H1 (cell line): ENCODE results near the gene ARHGEF28. TPM values are rescaled to one million over a fixed set of nuclear protein-coding genes. Genes with fewer than 3 reads are reported as not detected.

Source experiments
- CTCF ChIA-PET: fragments of 300-600 bp; sonication (Branson Sonifier 250); formaldehyde crosslinking; loops from one replicate; lab custom pipeline; 2021; ENCODE audit not compliant: partially characterized antibody; lab: Charles Lee
- POLR2A ChIA-PET: fragments of 300-600 bp; sonication (Branson Sonifier 250); formaldehyde crosslinking; loops from one replicate; lab custom pipeline; 2021; ENCODE audit warnings: inconsistent platforms; ENCODE audit not compliant: partially characterized antibody; lab: Charles Lee
- DNase-seq, 2 experiments: peaks; one replicate each; pipeline versions ENCODE4 v3.0.0 to v3.0.0-alpha.2; 2010 to 2022; ENCODE audit warnings: low spot score in 2 of 2, low read depth in 1 of 2, mixed read lengths in 1 of 2
- FAIRE-seq: peaks from 2 replicates; lab custom pipeline; 2011; peaks lifted over from hg19 to GRCh38; lab: Jason Lieb, UNC
- H2AFZ ChIP-seq: 2 replicates; pipeline ENCODE4 v1.8.1; 2012; ENCODE audit warnings: low read length, inconsistent platforms
- H2AK5ac ChIP-seq: 2 replicates; pipeline ENCODE4 v1.6.1; 2013; ENCODE audit warnings: low read depth, low read length
- H2BK120ac ChIP-seq: replicated peaks from 2 replicates; pipeline ENCODE3; 2013; ENCODE audit warnings: low read depth, low read length, inconsistent platforms
- H2BK12ac ChIP-seq: 2 replicates; pipeline ENCODE4 v1.6.1; 2013; ENCODE audit warnings: low read depth, low read length
- H2BK15ac ChIP-seq: 2 replicates; pipeline ENCODE4 v1.6.1; 2013; ENCODE audit warnings: low read length
- H2BK20ac ChIP-seq: 2 replicates; pipeline ENCODE4 v1.6.1; 2013; ENCODE audit warnings: low read length
- H2BK5ac ChIP-seq: 2 replicates; pipeline ENCODE4 v1.6.1; 2013; ENCODE audit warnings: low read depth, low read length
- H3K14ac ChIP-seq: 2 replicates; pipeline ENCODE4 v1.6.1; 2013; ENCODE audit warnings: inconsistent platforms; ENCODE audit not compliant: insufficient read length
- H3K18ac ChIP-seq: 2 replicates; pipeline ENCODE4 v1.6.1; 2013; ENCODE audit warnings: low read length; ENCODE audit errors: extremely low read depth
- H3K23ac ChIP-seq: 2 replicates; pipeline ENCODE4 v1.6.1; 2013; ENCODE audit warnings: inconsistent platforms; ENCODE audit not compliant: insufficient read length
- H3K23me2 ChIP-seq: 2 replicates; pipeline ENCODE4 v1.6.1; 2013; ENCODE audit warnings: low read depth, low read length
- H3K27ac ChIP-seq: 2 replicates; pipeline ENCODE4 v1.6.1; 2011; ENCODE audit warnings: low read depth, low read length, inconsistent platforms
- H3K27me3 ChIP-seq, 4 experiments: replicated peaks in 1 of 4; 1 replicate in 1 of 4; 2 replicates in 3 of 4; pipeline versions ENCODE4 v1.6.1 to v1.8.1; 2011 to 2013; ENCODE audit warnings: low read length in 3 of 4, mild to moderate bottlenecking in 3 of 4, inconsistent platforms in 2 of 4, mixed read lengths in 2 of 4, moderate library complexity in 1 of 4; ENCODE audit not compliant: control insufficient read depth in 3 of 4, insufficient read depth in 3 of 4; ENCODE audit errors: extremely low read depth in 1 of 4
- H3K36me3 ChIP-seq, 4 experiments: 2 replicates each; pipeline versions ENCODE4 v1.6.1 to v1.8.1; 2011 to 2013; ENCODE audit warnings: mild to moderate bottlenecking in 4 of 4, low read length in 3 of 4, moderate library complexity in 2 of 4, control low read depth in 1 of 4, inconsistent platforms in 1 of 4; ENCODE audit not compliant: insufficient read depth in 4 of 4, control insufficient read depth in 2 of 4
- H3K4ac ChIP-seq: replicated peaks from 2 replicates; pipeline ENCODE3; 2013; ENCODE audit warnings: low read length, low read depth, mixed read lengths, inconsistent platforms; ENCODE audit not compliant: insufficient read length
- H3K4me1 ChIP-seq, 4 experiments: replicated peaks in 1 of 4; 1 replicate in 1 of 4; 2 replicates in 3 of 4; pipeline versions ENCODE4 v1.6.1 to v1.8.1; 2011 to 2013; ENCODE audit warnings: low read length in 3 of 4, inconsistent platforms in 2 of 4, mixed read lengths in 1 of 4; ENCODE audit not compliant: insufficient read depth in 4 of 4, control insufficient read depth in 3 of 4
- H3K4me2 ChIP-seq, 2 experiments: 2 replicates each; pipeline versions ENCODE4 v1.6.1 to v1.8.1; 2011 to 2013; ENCODE audit warnings: low read depth in 2 of 2, low read length in 2 of 2, control low read depth in 1 of 2, inconsistent platforms in 1 of 2, mild to moderate bottlenecking in 1 of 2; ENCODE audit not compliant: insufficient read depth in 1 of 2
- H3K4me3 ChIP-seq, 4 experiments: fragments of 200-600, 300-600 bp in 1 of 4; sonication (generic), shearing (Covaris generic), sonication (Bioruptor Twin) in 1 of 4; 2 replicates each; pipeline versions ENCODE4 v1.5.1 to v1.8.1; 2011 to 2016; ENCODE audit warnings: low read length in 4 of 4, low read depth in 3 of 4, control low read depth in 2 of 4, inconsistent platforms in 2 of 4, mild to moderate bottlenecking in 2 of 4, mixed read lengths in 1 of 4, moderate library complexity in 1 of 4; ENCODE audit not compliant: insufficient read depth in 2 of 4; ENCODE audit errors: extremely low read depth in 1 of 4
- H3K56ac ChIP-seq: replicated peaks from 2 replicates; pipeline ENCODE3; 2013; ENCODE audit warnings: low read depth, mild to moderate bottlenecking, mixed read lengths, low read length, inconsistent platforms; ENCODE audit not compliant: insufficient read length
- H3K79me1 ChIP-seq: 2 replicates; pipeline ENCODE4 v1.6.1; 2013; ENCODE audit warnings: low read depth, low read length, control low read depth
- H3K79me2 ChIP-seq, 2 experiments: 2 replicates each; pipeline versions ENCODE4 v1.6.1 to v1.8.1; 2012 to 2013; ENCODE audit warnings: low read length in 2 of 2, mild to moderate bottlenecking in 2 of 2, inconsistent platforms in 1 of 2; ENCODE audit not compliant: insufficient read depth in 2 of 2, control insufficient read depth in 1 of 2
- H3K9ac ChIP-seq, 4 experiments: replicated peaks in 1 of 4; 1 replicate in 1 of 4; 2 replicates in 3 of 4; pipeline versions ENCODE4 v1.6.1 to v1.8.1; 2011 to 2013; ENCODE audit warnings: low read depth in 3 of 4, low read length in 3 of 4, control low read depth in 2 of 4, mild to moderate bottlenecking in 2 of 4, moderate library complexity in 2 of 4, inconsistent platforms in 1 of 4; ENCODE audit errors: extremely low read depth in 1 of 4
- H3K9me3 ChIP-seq, 2 experiments: 2 replicates each; pipeline versions ENCODE4 v1.6.1 to v1.8.1; 2012 to 2013; ENCODE audit warnings: mild to moderate bottlenecking in 2 of 2, moderate library complexity in 2 of 2, control low read depth in 1 of 2, inconsistent platforms in 1 of 2, low read depth in 1 of 2, low read length in 1 of 2, mixed read lengths in 1 of 2; ENCODE audit not compliant: insufficient read depth in 2 of 2
- H4K20me1 ChIP-seq, 2 experiments: replicated peaks in 1 of 2; 2 replicates each; pipeline versions ENCODE3 to v1.8.1; 2011 to 2013; ENCODE audit warnings: inconsistent platforms in 2 of 2, low read length in 2 of 2, mild to moderate bottlenecking in 1 of 2; ENCODE audit not compliant: insufficient read depth in 2 of 2, control insufficient read depth in 1 of 2
- H4K5ac ChIP-seq: 2 replicates; pipeline ENCODE4 v1.6.1; 2013; ENCODE audit warnings: low read length, low read depth, mixed read lengths, inconsistent platforms; ENCODE audit not compliant: insufficient read length
- H4K8ac ChIP-seq: 2 replicates; pipeline ENCODE4 v1.8.0; 2013; ENCODE audit warnings: mild to moderate bottlenecking, moderate library complexity, low read length, inconsistent platforms; ENCODE audit not compliant: insufficient read depth; ENCODE audit errors: extremely low read depth
- H4K91ac ChIP-seq: replicated peaks from 2 replicates; pipeline ENCODE3; 2013; ENCODE audit warnings: low read length, mixed read lengths, inconsistent platforms; ENCODE audit not compliant: insufficient read length
- ASH2L ChIP-seq: fragments of 200-600, 300-600 bp; sonication (generic); IDR thresholded peaks from one replicate; pipeline ENCODE4 v1.7.1; 2017; ENCODE audit warnings: low read length
- JUND ChIP-seq: IDR thresholded peaks from 2 replicates; pipeline ENCODE4 v1.6.1; 2011; ENCODE audit warnings: mild to moderate bottlenecking, improper control_type of control experiment, low read length
- PHF8 ChIP-seq: fragments of 200-600 bp; sonication (generic); conservative IDR thresholded peaks from 2 replicates; pipeline ENCODE4 v1.7.1; 2012; ENCODE audit warnings: low read depth, mild to moderate bottlenecking, inconsistent platforms, low read length, moderate library complexity
- POLR2AphosphoS5 ChIP-seq: IDR thresholded peaks from 2 replicates; pipeline ENCODE4 v1.6.1; 2011; ENCODE audit warnings: low read depth, low read length
- SIRT6 ChIP-seq: IDR thresholded peaks from one replicate; pipeline ENCODE4 v1.7.1; 2012; ENCODE audit warnings: low read length, inconsistent platforms
- SP2 ChIP-seq: IDR thresholded peaks from 2 replicates; pipeline ENCODE4 v1.6.1; 2012; ENCODE audit warnings: mild to moderate bottlenecking, low read length, inconsistent platforms
- TCF12 ChIP-seq: IDR thresholded peaks from 2 replicates; pipeline ENCODE4 v1.6.1; 2011; ENCODE audit warnings: low read depth, mild to moderate bottlenecking, low read length
- WGBS, 2 experiments: shearing (Covaris generic) in 1 of 2; methylation state at CpG; one replicate each; pipeline versions ENCODE4 v1.1.6 to v1.1.7; 2013 to 2015; ENCODE audit warnings: low lambda C conversion rate in 2 of 2, mixed read lengths in 2 of 2, inconsistent platforms in 1 of 2, low coverage in 1 of 2, missing lambda C conversion rate in 1 of 2; ENCODE audit not compliant: insufficient replicate concordance in 2 of 2, insufficient coverage in 1 of 2, insufficient read length in 1 of 2; ENCODE audit errors: extremely low coverage in 1 of 2, missing lambda C conversion rate in 1 of 2; 5-methylcytosine and 5-hydroxymethylcytosine counted together
- polyA plus RNA-seq, 7 experiments: library from polyadenylated mRNA; depleted of rRNA in 3 of 7; stranded (reverse) in 5 of 7; unstranded in 2 of 7; fragments of >200 nt in 5 of 7; fragments of 200-250 nt in 2 of 7; gene quantifications; 1 replicate in 5 of 7; 2 replicates in 1 of 7; 4 replicates in 1 of 7; pipeline versions ENCODE4 v1.2.1 to v1.2.3, GENCODE V29; 2011 to 2013; ENCODE audit warnings: missing spikeins in 2 of 7, mixed read lengths in 2 of 7
- total RNA-seq: library from RNA; stranded (reverse); fragmentation: NEBNext Ultra II Directional; extraction: Animal tissue kit (Norgen Biotek cat#: 25700); gene quantifications from 2 replicates; pipeline ENCODE4 v1.2.1, GENCODE V29; 2021

The ARHGEF28 gene
- total and polyA plus RNA-seq, 2 of the 8 experiments (the other 6 are each of a cell fraction or from before 2014, with no cell fraction given): 0.33 to 1.0 TPM

DNA sequence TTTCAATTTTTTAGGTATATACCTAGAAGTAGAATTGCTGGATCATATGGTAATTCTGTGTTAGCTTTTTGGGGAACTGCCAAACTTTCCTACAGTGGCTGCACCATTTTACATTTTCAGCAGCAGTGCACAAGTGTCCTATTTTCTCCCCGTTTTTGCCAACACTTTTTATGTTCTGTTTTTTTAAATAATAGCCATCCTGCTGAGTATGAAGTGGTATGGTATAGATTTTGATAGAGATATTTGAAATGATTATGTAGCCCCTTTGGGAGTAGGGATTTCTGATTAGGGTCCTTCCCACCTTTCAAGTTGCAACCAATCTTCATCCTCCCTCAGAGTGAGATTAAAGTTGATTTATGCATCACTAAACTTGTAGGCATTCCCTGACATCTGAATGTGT lies 76.5 kb downstream of the ARHGEF28 start:
- no peak overlapping the region for H2AK5ac ChIP-seq
- H3K79me2 ChIP-seq: no peaks in the 10 kb centered on the region
- H2BK12ac ChIP-seq: no peak overlapping the region
- H3K27ac ChIP-seq: no peak overlapping the region
- no peak overlapping the region for H3K18ac ChIP-seq
- H3K4me2 ChIP-seq: no peak overlapping the region
- H3K23ac ChIP-seq: no peak overlapping the region
- no peak overlapping the region for H2BK5ac ChIP-seq
- no peak overlapping the region for H3K4ac ChIP-seq
- H3K79me1 ChIP-seq: no peaks in the 10 kb centered on the region
- H2AFZ ChIP-seq: no peak overlapping the region
- H4K91ac ChIP-seq: no peak overlapping the region
- POLR2A ChIA-PET: interaction anchor here (1.1 kb wide), 1 partner anchor 9 kb away, joined by 3 read pairs; no protein-coding TSS in a partner anchor
- no peaks in the 10 kb centered on the region for H3K4me1 ChIP-seq
- H3K14ac ChIP-seq: no peak overlapping the region
- H4K20me1 ChIP-seq: no peaks in the 10 kb centered on the region
- DNase-seq (no peak), FAIRE-seq (no peak)
- H3K56ac ChIP-seq: no peak overlapping the region
- no peak overlapping the region for H3K4me3 ChIP-seq
- no peaks in the 10 kb centered on the region for H3K36me3 ChIP-seq
- CTCF ChIA-PET: no interaction called here
- no peak overlapping the region for H4K5ac ChIP-seq
- no peak overlapping the region for H2BK120ac ChIP-seq
- no peaks in the 10 kb centered on the region for H3K27me3 ChIP-seq
- no peak overlapping the region for H3K9ac ChIP-seq
- H4K8ac ChIP-seq: no peak overlapping the region
- no peaks in the 10 kb centered on the region for H3K9me3 ChIP-seq
- H2BK20ac ChIP-seq: no peak overlapping the region
- WGBS, 2 experiments: 82% methylated on average over 1 of the region's 1 CpG; no CpG with 5 or more reads in 1 of the 2 experiments
- no peaks in the 10 kb centered on the region; the same call in 1 of the 2 replicates for H3K23me2 ChIP-seq
- H2BK15ac ChIP-seq: no peak overlapping the region
- no peak for TF ChIP-seq PHF8
- no peak for TF ChIP-seq ASH2L
- no peak for TF ChIP-seq POLR2AphosphoS5
- TF ChIP-seq SIRT6: no peak
- TF ChIP-seq SP2: no peak
- TF ChIP-seq JUND: no peak
- no peak for TF ChIP-seq TCF12
